MM.1S (cell line): ENCODE data around the gene IQCC.

Experiments
- DNase-seq: peaks from one replicate; pipeline ENCODE4 v3.0.0-alpha.2; 2015
- H2AFZ ChIP-seq: fragments of 300-600 bp; sonication (generic); 2 replicates; pipeline ENCODE4 v1.6.0; 2016; ENCODE audit warnings: antibody characterized with exemption, low read length
- H3F3A ChIP-seq: fragments of 300-600 bp; sonication (generic); 2 replicates; pipeline ENCODE4 v1.6.1; 2016; ENCODE audit warnings: mild to moderate bottlenecking, antibody characterized with exemption, low read length, moderate library complexity, mixed read lengths; ENCODE audit not compliant: insufficient read depth
- H3K27ac ChIP-seq: fragments of 300-600 bp; sonication (generic); 2 replicates; pipeline ENCODE4 v1.5.1; 2016; ENCODE audit warnings: mild to moderate bottlenecking, low read length
- H3K27me3 ChIP-seq: fragments of 300-600 bp; sonication (generic); replicated peaks from 2 replicates; pipeline ENCODE4 v1.6.0; 2016; ENCODE audit warnings: low read length; ENCODE audit not compliant: insufficient read depth
- H3K36me3 ChIP-seq: fragments of 300-600 bp; sonication (generic); replicated peaks from 2 replicates; pipeline ENCODE4 v1.6.1; 2016; ENCODE audit warnings: mild to moderate bottlenecking, low read length, mixed read lengths; ENCODE audit not compliant: insufficient read depth
- H3K4me1 ChIP-seq: fragments of 300-600 bp; sonication (generic); 2 replicates; pipeline ENCODE4 v1.6.1; 2016; ENCODE audit warnings: low read length, mixed read lengths
- H3K4me2 ChIP-seq: fragments of 300-600 bp; sonication (generic); 2 replicates; pipeline ENCODE4 v1.6.0; 2016; ENCODE audit warnings: low read depth, low read length
- H3K4me3 ChIP-seq: fragments of 300-600 bp; sonication (generic); 2 replicates; pipeline ENCODE4 v1.5.1; 2016; ENCODE audit warnings: low read length, mixed read lengths
- H3K79me2 ChIP-seq: fragments of 300-600 bp; sonication (generic); 2 replicates; pipeline ENCODE4 v1.6.1; 2016; ENCODE audit warnings: mixed run types, low read length, mixed read lengths
- H3K9ac ChIP-seq: fragments of 300-600 bp; sonication (generic); 2 replicates; pipeline ENCODE4 v1.6.1; 2016; ENCODE audit warnings: low read length, mixed read lengths
- H3K9me2 ChIP-seq: fragments of 300-600 bp; sonication (generic); replicated peaks from 2 replicates; pipeline ENCODE4 v1.6.1; 2016; ENCODE audit warnings: mild to moderate bottlenecking, low read length, mixed read lengths; ENCODE audit not compliant: insufficient read depth
- H3K9me3 ChIP-seq: fragments of 300-600 bp; sonication (generic); replicated peaks from 2 replicates; pipeline ENCODE4 v1.6.1; 2016; ENCODE audit warnings: mild to moderate bottlenecking, low read length, mixed read lengths; ENCODE audit not compliant: insufficient read depth
- H4K20me1 ChIP-seq: fragments of 300-600 bp; sonication (generic); 2 replicates; pipeline ENCODE4 v1.6.1; 2016; ENCODE audit warnings: mild to moderate bottlenecking, low read length, moderate library complexity, mixed read lengths; ENCODE audit not compliant: insufficient read depth
- CTCF ChIP-seq: fragments of 300-600 bp; sonication (generic); IDR thresholded peaks from 2 replicates; pipeline ENCODE4 v1.5.1; 2016; ENCODE audit warnings: antibody characterized with exemption, low read length, mixed read lengths
- EZH2 ChIP-seq: fragments of 300-600 bp; sonication (generic); optimal IDR thresholded peaks from 2 replicates; pipeline ENCODE3; 2017; ENCODE audit warnings: low read depth, mild to moderate bottlenecking, antibody characterized with exemption, low read length, mixed read lengths
- EZH2phosphoT487 ChIP-seq: fragments of 300-600 bp; sonication (generic); IDR thresholded peaks from 2 replicates; pipeline ENCODE4 v1.6.1; 2018; ENCODE audit warnings: antibody characterized with exemption, low read length

Gene IQCC

GRCh38 chr1:32239790-32240139, 34.3 kb downstream of the IQCC start:
- Histone ChIP-seq H3K27me3 (no peaks in the 10 kb centered on the region), H3K4me2 (peak overlapping the region; percentile 94), H3K9ac (no peak overlapping the region), H3F3A (no peaks in the 10 kb centered on the region), H3K9me3 (no peaks in the 10 kb centered on the region), H3K4me3 (no peak overlapping the region), H2AFZ (peak overlapping the region; percentile 83), H3K27ac (no peak overlapping the region), H3K9me2 (no peaks in the 10 kb centered on the region), H3K79me2 (no peaks in the 10 kb centered on the region), H4K20me1 (no peaks in the 10 kb centered on the region), H3K4me1 (no peaks in the 10 kb centered on the region), H3K36me3 (no peaks in the 10 kb centered on the region)
- TF ChIP-seq CTCF: no peak
- no peak for TF ChIP-seq EZH2
- no peak for TF ChIP-seq EZH2phosphoT487
- DNase-seq: no peak

GRCh38 chr1:32240140-32240951, 34.9 kb downstream of the IQCC start:
- H3K4me1 ChIP-seq: no peaks in the 10 kb centered on the region
- H3K36me3 ChIP-seq: no peaks in the 10 kb centered on the region
- H4K20me1 ChIP-seq: no peaks in the 10 kb centered on the region
- no peaks in the 10 kb centered on the region for H3K9me2 ChIP-seq
- H3K9ac ChIP-seq: peak overlapping the region; percentile 26; the same call in 1 of the 2 replicates
- peak overlapping the region; percentile 94 for H3K4me2 ChIP-seq
- no peaks in the 10 kb centered on the region for H3K9me3 ChIP-seq
- peak overlapping the region; percentile 83 for H2AFZ ChIP-seq
- H3F3A ChIP-seq: no peaks in the 10 kb centered on the region
- no peak overlapping the region for H3K27ac ChIP-seq
- peak overlapping the region; percentile 65 for H3K4me3 ChIP-seq
- no peaks in the 10 kb centered on the region for H3K27me3 ChIP-seq
- no peaks in the 10 kb centered on the region for H3K79me2 ChIP-seq
- peak; percentile 14 for DNase-seq
- TF ChIP-seq EZH2phosphoT487 (no peak), CTCF (peak; percentile 24; the same call in 1 of the 2 replicates)

- TF ChIP-seq EZH2 (no peak), CTCF (no peak), EZH2phosphoT487 (no peak)
- H3K9me2 ChIP-seq: no peaks in the 10 kb centered on the region
- H3K9ac ChIP-seq: peak overlapping the region; percentile 26; the same call in 1 of the 2 replicates
- no peaks in the 10 kb centered on the region for H3K27me3 ChIP-seq
- no peaks in the 10 kb centered on the region for H3K9me3 ChIP-seq
- no peak for DNase-seq
- H3F3A ChIP-seq: no peaks in the 10 kb centered on the region
- H3K4me2 ChIP-seq: peak overlapping the region; percentile 94
- no peak overlapping the region for H3K27ac ChIP-seq
- peak overlapping the region; percentile 65 for H3K4me3 ChIP-seq
- H3K4me1 ChIP-seq: no peaks in the 10 kb centered on the region
- H3K36me3 ChIP-seq: no peaks in the 10 kb centered on the region
- no peaks in the 10 kb centered on the region for H4K20me1 ChIP-seq
- no peaks in the 10 kb centered on the region for H3K79me2 ChIP-seq
- peak overlapping the region; percentile 83 for H2AFZ ChIP-seq
These were observed 35.7 kb downstream of the IQCC start for GRCh38 chr1:32241001-32241763.
